ENCODE data around the gene TMEM267. TPM values are rescaled to one million over a fixed set of nuclear protein-coding genes. Genes with fewer than 3 reads are reported as not detected.
"Not testable (repeated sequence)": the region's sequence is repeated elsewhere in the genome, so short reads cannot be mapped to it uniquely, and the experiment has no call there.

The TMEM267 gene
- total RNA-seq, 1 donor from 2014 or later = 9.4 TPM

DNA sequence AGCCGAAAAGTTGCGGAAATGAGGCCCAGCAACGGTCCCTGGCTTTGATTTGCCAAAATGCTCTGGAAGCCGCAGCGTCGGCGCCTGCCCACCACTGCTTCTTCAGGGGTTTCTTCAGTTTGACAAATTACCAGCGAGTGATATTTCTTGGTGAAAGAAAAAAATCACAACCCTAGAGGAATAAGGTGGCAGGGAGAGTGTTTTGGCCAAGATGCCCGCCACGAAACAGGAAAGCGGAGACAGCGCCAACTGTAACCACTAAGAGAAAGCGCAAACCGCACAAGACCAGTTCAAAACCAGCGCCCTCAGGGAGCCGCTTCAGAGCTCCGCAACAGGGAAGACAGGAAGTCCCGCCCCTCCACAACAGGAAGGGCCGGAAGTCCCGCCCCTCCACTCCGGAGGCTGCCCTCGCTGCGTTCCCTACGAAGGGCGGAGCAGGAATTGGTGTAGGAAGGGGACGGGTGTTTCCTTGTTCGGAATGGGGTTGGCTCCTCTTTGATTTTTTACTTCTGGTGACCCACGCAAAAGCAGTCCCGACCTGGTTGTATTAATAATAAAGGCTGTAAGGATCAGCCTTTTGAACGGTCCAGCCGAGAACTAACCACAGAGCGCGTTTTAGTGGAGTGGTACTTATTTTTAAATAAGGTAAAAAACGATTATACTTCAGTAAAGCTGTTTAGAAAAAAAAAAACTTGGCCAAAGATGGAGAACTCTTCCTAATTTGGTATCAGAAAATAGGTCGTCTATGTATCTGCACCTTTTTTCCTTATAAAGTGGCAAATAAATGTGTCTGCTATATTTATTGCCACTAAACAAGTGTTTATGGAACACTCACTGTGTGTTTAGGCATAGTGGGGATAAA lies 31.4 kb upstream of the TMEM267 start, which contains the start of gene C5orf34:
TSS of gene C5orf34 (minus strand) at position 333 of the 862 bp plus-strand sequence. CDS start 5,809 bp downstream, outside the sequence.
- Mint-ChIP-seq H3K9me3 (peaks cover 5% of the 10 kb centered on the region), H3K4me3 (peak within 1 kb of the TSS; percentile 89), H3K27me3 (ENCODE audit: low read depth) (no peaks in the 10 kb centered on the region), H3K36me3 (peaks cover 6% of the 10 kb centered on the region), H3K4me1 (peaks cover 22% of the 10 kb centered on the region), H3K27ac (peak within 1 kb of the TSS; percentile 99)
- TF ChIP-seq, protein P1, sequence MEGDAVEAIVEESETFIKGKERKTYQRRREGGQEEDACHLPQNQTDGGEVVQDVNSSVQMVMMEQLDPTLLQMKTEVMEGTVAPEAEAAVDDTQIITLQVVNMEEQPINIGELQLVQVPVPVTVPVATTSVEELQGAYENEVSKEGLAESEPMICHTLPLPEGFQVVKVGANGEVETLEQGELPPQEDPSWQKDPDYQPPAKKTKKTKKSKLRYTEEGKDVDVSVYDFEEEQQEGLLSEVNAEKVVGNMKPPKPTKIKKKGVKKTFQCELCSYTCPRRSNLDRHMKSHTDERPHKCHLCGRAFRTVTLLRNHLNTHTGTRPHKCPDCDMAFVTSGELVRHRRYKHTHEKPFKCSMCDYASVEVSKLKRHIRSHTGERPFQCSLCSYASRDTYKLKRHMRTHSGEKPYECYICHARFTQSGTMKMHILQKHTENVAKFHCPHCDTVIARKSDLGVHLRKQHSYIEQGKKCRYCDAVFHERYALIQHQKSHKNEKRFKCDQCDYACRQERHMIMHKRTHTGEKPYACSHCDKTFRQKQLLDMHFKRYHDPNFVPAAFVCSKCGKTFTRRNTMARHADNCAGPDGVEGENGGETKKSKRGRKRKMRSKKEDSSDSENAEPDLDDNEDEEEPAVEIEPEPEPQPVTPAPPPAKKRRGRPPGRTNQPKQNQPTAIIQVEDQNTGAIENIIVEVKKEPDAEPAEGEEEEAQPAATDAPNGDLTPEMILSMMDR (IDR thresholded peaks at IDR 0.05; ENCODE audit: unreplicated experiment) = no peak
- peak; percentile 89 to 97 for DNase-seq (ENCODE audit: low spot score in 2 of 2, unreplicated experiment in 2 of 2)

GRCh38 chr5:43514471-43514815 lies 30.8 kb upstream of the TMEM267 start:
- peaks cover 22% of the 10 kb centered on the region for H3K4me1 Mint-ChIP-seq
- H3K4me3 Mint-ChIP-seq = peak overlapping the region; percentile 89
- TF ChIP-seq, protein P1 (IDR thresholded peaks at IDR 0.05; ENCODE audit: unreplicated experiment) = no peak
- no peaks in the 10 kb centered on the region for H3K27me3 Mint-ChIP-seq (ENCODE audit: low read depth)
- H3K27ac Mint-ChIP-seq = peak overlapping the region; percentile 99
- peaks cover 5% of the 10 kb centered on the region for H3K9me3 Mint-ChIP-seq
- peaks cover 6% of the 10 kb centered on the region for H3K36me3 Mint-ChIP-seq
- DNase-seq (ENCODE audit: low spot score in 2 of 2, unreplicated experiment in 2 of 2) = no peak

DNA sequence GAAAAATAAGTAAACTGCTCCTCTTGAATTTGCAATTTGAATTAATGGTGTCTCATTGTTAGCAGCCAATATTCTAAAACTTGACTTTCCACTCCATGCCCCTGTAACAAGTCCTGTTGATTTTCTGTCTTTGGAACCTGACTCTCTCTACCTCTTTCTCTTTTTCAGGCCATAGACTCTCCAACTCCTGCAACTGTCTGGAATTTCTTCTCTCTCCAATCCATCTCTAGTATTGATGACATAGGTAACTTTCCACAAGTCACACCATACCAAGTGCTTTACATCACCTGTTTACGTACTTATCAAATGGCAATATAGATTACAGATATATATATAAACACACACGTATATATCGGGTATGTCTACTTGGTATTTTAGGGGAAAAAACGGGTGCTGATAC lies 30.4 kb upstream of the TMEM267 start:
- TF ChIP-seq, protein P1 (IDR thresholded peaks at IDR 0.05; ENCODE audit: unreplicated experiment) = no peak
- Mint-ChIP-seq H3K27me3 (ENCODE audit: low read depth) (no peaks in the 10 kb centered on the region), H3K27ac (peak overlapping the region; percentile 99), H3K4me1 (peaks cover 22% of the 10 kb centered on the region), H3K36me3 (peaks cover 6% of the 10 kb centered on the region), H3K9me3 (peaks cover 5% of the 10 kb centered on the region), H3K4me3 (peak overlapping the region; percentile 89)
- DNase-seq (ENCODE audit: low spot score in 2 of 2, unreplicated experiment in 2 of 2) = no peak

- not testable (repeated sequence) for DNase-seq (ENCODE audit: low spot score in 2 of 2, unreplicated experiment in 2 of 2); H3K36me3 Mint-ChIP-seq; H3K27ac Mint-ChIP-seq; H3K27me3 Mint-ChIP-seq (ENCODE audit: low read depth); H3K9me3 Mint-ChIP-seq; H3K4me3 Mint-ChIP-seq
- peaks cover 22% of the 10 kb centered on the region for H3K4me1 Mint-ChIP-seq
These were observed 27.4 kb upstream of the TMEM267 start for GRCh38 chr5:43511062-43511461.

DNA sequence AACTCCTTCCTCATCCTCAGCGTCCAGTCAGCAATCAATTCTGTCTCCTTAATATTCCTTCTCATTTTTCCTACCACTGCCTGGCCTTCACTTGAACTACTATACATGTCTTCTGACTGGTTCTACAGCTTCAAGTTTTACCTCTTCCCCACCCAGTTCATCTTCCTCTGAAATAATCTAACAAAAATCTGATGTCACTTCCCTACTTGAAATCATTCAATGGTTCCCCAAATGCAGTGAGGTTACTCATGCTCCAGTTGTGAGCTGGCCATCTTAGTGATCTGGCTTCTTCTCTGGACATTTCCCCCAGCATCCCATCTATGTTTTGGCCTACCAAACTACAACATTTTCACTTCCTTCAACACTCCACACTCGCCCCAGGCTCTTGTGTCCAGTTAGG lies 14.9 kb upstream of the TMEM267 start:
- H3K27ac Mint-ChIP-seq = no peak overlapping the region
- no peak for DNase-seq (ENCODE audit: low spot score in 2 of 2, unreplicated experiment in 2 of 2)
- H3K9me3 Mint-ChIP-seq = no peaks in the 10 kb centered on the region
- H3K27me3 Mint-ChIP-seq (ENCODE audit: low read depth) = no peaks in the 10 kb centered on the region
- no peaks in the 10 kb centered on the region for H3K4me1 Mint-ChIP-seq
- H3K4me3 Mint-ChIP-seq = no peak overlapping the region
- TF ChIP-seq, protein P1 (IDR thresholded peaks at IDR 0.05; ENCODE audit: unreplicated experiment) = no peak
- H3K36me3 Mint-ChIP-seq = no peaks in the 10 kb centered on the region

DNA sequence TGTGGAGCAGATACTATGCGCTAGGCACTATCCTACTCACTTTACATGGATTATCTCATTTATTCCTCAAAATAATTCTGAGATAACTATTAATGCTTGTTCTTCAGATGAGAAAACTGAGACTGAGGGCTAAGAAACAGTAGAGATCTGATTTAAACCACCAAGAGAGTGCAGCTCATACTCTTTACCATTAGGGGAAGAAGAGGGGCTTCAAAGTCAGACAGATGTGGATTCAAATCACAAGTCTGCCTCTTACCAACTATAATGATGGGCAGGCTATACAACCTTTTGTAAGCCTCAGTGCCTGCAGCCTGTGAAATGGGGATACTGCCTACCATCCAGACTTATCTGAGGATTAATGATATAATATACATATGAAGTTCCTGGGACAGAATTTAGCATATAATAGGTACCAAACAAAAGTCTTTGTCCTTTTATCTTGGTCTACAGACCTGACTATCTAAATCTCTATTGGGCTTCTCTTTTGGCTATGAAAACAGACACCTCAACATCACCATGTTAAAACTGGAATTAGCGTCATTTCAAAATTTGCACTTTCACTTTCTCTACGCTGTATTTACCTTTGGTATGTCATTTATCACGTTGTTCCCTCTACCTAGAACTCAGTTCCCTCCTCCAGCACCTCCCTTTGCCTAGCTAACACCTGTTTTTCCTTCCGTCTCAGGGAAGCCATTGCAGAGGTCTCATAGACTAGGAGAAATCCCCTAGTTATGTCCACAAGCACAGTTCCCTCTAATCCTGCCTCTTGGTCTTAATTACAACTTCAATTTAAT lies 13.8 kb upstream of the TMEM267 start:
- no peak overlapping the region for H3K27ac Mint-ChIP-seq
- H3K9me3 Mint-ChIP-seq = no peaks in the 10 kb centered on the region
- no peaks in the 10 kb centered on the region for H3K36me3 Mint-ChIP-seq
- H3K4me1 Mint-ChIP-seq = no peaks in the 10 kb centered on the region
- no peaks in the 10 kb centered on the region for H3K27me3 Mint-ChIP-seq (ENCODE audit: low read depth)
- H3K4me3 Mint-ChIP-seq = no peak overlapping the region
- DNase-seq (ENCODE audit: low spot score in 2 of 2, unreplicated experiment in 2 of 2) = no peak
- TF ChIP-seq, protein P1 (IDR thresholded peaks at IDR 0.05; ENCODE audit: unreplicated experiment) = no peak

Data from mesothelial cell of epicardium (in vitro differentiated cells).